Measurements from ENCODE around the gene BLMH.
A peak's percentile ranks its signal among the peaks of the same experiment; 100 is the strongest.
"Not testable (repeated sequence)": the region's sequence is repeated elsewhere in the genome, so short reads cannot be mapped to it uniquely, and the experiment has no call there.

Gene BLMH

DNA sequence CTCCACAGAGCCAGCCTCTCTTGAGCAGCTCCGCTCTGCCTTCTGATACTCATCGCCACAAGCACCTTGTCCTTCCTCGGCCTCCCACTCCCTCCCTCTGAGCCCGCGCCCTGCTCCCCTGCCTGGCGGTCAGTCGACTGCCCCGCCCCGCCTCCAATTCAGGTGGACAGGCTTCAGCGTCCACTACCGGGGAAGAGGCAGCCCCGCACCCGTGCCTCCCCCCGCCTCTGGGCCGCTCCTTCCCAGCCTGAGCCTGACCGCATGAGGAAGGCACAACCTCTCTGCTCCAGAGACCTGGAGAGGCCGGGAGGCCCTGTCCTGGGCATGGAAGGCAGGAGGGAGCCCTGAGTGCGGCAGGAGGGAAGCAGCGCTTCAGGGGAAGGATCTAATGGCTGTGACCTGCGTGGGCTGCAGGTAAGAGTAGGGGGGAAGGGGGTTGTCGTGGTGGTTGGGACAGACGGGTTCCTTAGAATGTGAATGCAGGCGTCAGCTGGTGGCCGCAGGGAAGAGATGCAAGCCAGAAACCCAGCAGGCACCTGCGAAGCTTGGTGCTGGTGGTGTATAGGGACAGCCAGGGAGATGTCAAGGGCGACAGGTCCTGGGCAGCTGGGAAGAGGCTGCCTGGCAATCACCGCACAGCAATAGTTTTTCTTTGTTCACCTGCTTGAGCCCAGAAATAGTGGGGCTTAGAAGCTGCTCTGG is 53.2 kb downstream of the BLMH start:
- Histone ChIP-seq H2AFZ (ENCODE audit: low read depth, low read length) (no peak overlapping the region), H3K4me1 (ENCODE audit: insufficient read depth, low read length) (peaks cover 24% of the 10 kb centered on the region), H3K9me3 (ENCODE audit: low read length) (peaks cover 3% of the 10 kb centered on the region), H3K4me3 (ENCODE audit: low read length) (no peak overlapping the region), H3K27me3 (ENCODE audit: insufficient read depth, low read length) (peaks cover 50% of the 10 kb centered on the region), H3K36me3 (ENCODE audit: insufficient read depth, low read length) (no peaks in the 10 kb centered on the region)

- Histone ChIP-seq H3K27me3 (ENCODE audit: insufficient read depth, low read length) (peaks cover 56% of the 10 kb centered on the region), H3K4me3 (ENCODE audit: low read length) (no peak overlapping the region), H3K36me3 (ENCODE audit: insufficient read depth, low read length) (no peaks in the 10 kb centered on the region), H3K4me1 (ENCODE audit: insufficient read depth, low read length) (peaks cover 24% of the 10 kb centered on the region), H3K9me3 (ENCODE audit: low read length) (peaks cover 3% of the 10 kb centered on the region), H2AFZ (ENCODE audit: low read depth, low read length) (no peak overlapping the region)
Measured at GRCh38 chr17:30238003-30238344, 53.8 kb downstream of the BLMH start.

DNA sequence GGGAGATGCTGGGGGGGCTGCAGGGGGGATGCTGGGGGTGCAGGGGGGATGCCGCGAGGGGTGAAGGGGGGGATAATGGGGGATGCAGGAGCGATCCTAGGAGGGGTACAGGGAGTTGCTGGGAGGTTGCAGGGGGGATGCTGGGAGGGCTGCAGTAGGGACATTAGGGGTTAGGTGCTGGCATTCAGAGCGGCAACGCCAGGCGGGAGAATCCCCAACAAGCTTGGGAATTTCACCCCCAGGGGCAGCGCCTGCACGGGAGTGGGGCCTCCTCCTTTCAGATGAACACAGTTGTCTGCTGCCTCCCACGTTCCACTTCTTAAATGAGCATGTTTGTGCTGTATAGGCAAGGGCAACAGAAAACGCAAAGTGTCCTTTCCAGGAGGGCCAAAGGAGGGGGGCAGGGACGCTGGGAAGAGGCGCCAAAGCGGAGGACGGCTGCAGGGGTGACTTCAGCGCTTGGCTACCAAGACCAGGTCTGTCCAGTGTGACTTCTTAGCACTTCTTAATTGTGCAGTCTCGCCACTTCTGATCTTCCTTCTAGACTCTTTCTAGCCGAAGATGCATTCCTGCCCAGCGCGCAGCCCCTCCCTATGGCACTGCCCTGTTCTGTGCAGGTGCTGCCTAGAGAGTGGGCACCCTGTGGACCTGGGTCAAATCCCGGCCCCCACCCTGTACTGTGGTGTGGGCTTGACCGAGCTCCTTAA is 54.3 kb downstream of the BLMH start:
- Histone ChIP-seq H3K36me3 (ENCODE audit: insufficient read depth, low read length) (no peaks in the 10 kb centered on the region), H3K4me1 (ENCODE audit: insufficient read depth, low read length) (peaks cover 24% of the 10 kb centered on the region), H2AFZ (ENCODE audit: low read depth, low read length) (no peak overlapping the region), H3K27me3 (ENCODE audit: insufficient read depth, low read length) (peaks cover 60% of the 10 kb centered on the region), H3K4me3 (ENCODE audit: low read length) (no peak overlapping the region), H3K9me3 (ENCODE audit: low read length) (peaks cover 3% of the 10 kb centered on the region)

- Histone ChIP-seq H3K36me3 (ENCODE audit: insufficient read depth, low read length) (no peaks in the 10 kb centered on the region), H3K4me1 (ENCODE audit: insufficient read depth, low read length) (peaks cover 24% of the 10 kb centered on the region), H3K4me3 (ENCODE audit: low read length) (no peak overlapping the region), H3K27me3 (ENCODE audit: insufficient read depth, low read length) (peaks cover 67% of the 10 kb centered on the region), H3K9me3 (ENCODE audit: low read length) (peaks cover 3% of the 10 kb centered on the region), H2AFZ (ENCODE audit: low read depth, low read length) (no peak overlapping the region)
Measured at GRCh38 chr17:30236766-30237165, 55.0 kb downstream of the BLMH start.

- Histone ChIP-seq H3K4me3 (ENCODE audit: low read length) (peak overlapping the region; percentile 45), H3K9me3 (ENCODE audit: low read length) (peaks cover 3% of the 10 kb centered on the region), H3K4me1 (ENCODE audit: insufficient read depth, low read length) (peaks cover 24% of the 10 kb centered on the region), H3K36me3 (ENCODE audit: insufficient read depth, low read length) (no peaks in the 10 kb centered on the region), H3K27me3 (ENCODE audit: insufficient read depth, low read length) (peaks cover 69% of the 10 kb centered on the region), H2AFZ (ENCODE audit: low read depth, low read length) (peak overlapping the region; percentile 95)
Measured at GRCh38 chr17:30236297-30236624, 55.5 kb downstream of the BLMH start.

DNA sequence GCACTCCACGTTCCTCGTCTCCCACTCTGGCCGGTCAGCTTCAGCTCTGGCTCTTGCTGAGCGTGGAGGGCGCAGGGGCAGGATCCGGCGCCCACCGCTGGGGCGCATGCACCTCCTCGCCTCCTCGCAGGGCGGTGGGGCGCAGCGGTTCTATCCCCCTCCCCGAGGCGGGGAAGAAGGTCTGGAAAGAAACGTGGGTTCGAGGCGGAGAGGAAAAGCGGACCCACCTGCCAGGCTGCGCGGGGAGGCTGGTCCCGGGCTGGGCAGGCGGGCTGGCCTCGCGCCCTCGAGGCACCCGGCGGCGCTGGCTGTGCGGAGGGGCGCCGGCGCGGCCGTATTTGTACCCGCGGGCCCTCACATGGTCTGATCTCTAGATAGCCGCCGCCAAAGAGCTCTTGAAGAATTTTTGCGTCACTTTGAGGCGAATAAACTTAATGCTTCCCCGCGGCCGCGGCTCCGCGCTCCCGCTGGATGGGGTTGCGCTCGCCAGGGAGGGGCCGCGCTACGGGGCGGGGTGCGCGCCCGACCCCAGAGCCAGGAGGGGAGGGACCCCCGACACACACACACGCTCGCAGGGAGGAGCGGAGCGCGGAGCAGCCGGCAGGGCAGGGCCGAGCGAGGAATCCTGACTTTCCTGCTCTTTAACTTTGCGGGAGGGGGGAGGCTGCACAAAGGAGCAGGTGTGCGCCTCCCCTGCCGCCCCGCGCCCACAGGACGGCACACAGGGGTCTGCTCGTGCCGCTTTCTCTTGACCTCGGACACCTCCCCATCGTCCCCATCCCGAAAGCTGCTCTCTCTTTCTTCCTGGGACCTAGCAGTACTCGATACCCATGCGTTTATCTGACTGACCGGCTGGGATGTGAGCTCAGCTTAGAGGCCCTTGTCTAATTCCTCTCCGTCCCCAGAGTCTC is 56.1 kb downstream of the BLMH start, which contains the start of gene SLC6A4:
SLC6A4 (minus strand) TSS at position 312 of the 911 bp plus-strand sequence. CDS start 13,739 bp downstream, outside the sequence.
- H2AFZ ChIP-seq (ENCODE audit: low read depth, low read length) = peak within 1 kb of the TSS; percentile 95
- H3K4me3 ChIP-seq (ENCODE audit: low read length) = peak within 1 kb of the TSS; percentile 45
- peaks cover 3% of the 10 kb centered on the region for H3K9me3 ChIP-seq (ENCODE audit: low read length)
- peaks cover 72% of the 10 kb centered on the region for H3K27me3 ChIP-seq (ENCODE audit: insufficient read depth, low read length)
- H3K36me3 ChIP-seq (ENCODE audit: insufficient read depth, low read length) = no peaks in the 10 kb centered on the region
- peaks cover 24% of the 10 kb centered on the region for H3K4me1 ChIP-seq (ENCODE audit: insufficient read depth, low read length)

GRCh38 chr17:30234964-30235363 is 56.8 kb downstream of the BLMH start:
- H3K9me3 ChIP-seq (ENCODE audit: low read length) = no peaks in the 10 kb centered on the region
- H3K4me1 ChIP-seq (ENCODE audit: insufficient read depth, low read length) = peaks cover 24% of the 10 kb centered on the region
- H3K27me3 ChIP-seq (ENCODE audit: insufficient read depth, low read length) = peaks cover 71% of the 10 kb centered on the region
- H3K36me3 ChIP-seq (ENCODE audit: insufficient read depth, low read length) = no peaks in the 10 kb centered on the region
- H3K4me3 ChIP-seq (ENCODE audit: low read length) = no peak overlapping the region
- peak overlapping the region; percentile 95 for H2AFZ ChIP-seq (ENCODE audit: low read depth, low read length)

GRCh38 chr17:30234296-30234695 is 57.4 kb downstream of the BLMH start:
- Histone ChIP-seq H3K9me3 (ENCODE audit: low read length) (no peaks in the 10 kb centered on the region), H3K4me3 (ENCODE audit: low read length) (no peak overlapping the region), H2AFZ (ENCODE audit: low read depth, low read length) (no peak overlapping the region), H3K27me3 (ENCODE audit: insufficient read depth, low read length) (peaks cover 65% of the 10 kb centered on the region), H3K4me1 (ENCODE audit: insufficient read depth, low read length) (peaks cover 24% of the 10 kb centered on the region), H3K36me3 (ENCODE audit: insufficient read depth, low read length) (no peaks in the 10 kb centered on the region)

- Histone ChIP-seq H3K27me3 (ENCODE audit: insufficient read depth, low read length) (peaks cover 53% of the 10 kb centered on the region), H3K4me3 (ENCODE audit: low read length) (no peak overlapping the region), H3K4me1 (ENCODE audit: insufficient read depth, low read length) (peaks cover 16% of the 10 kb centered on the region), H2AFZ (ENCODE audit: low read depth, low read length) (no peak overlapping the region), H3K36me3 (ENCODE audit: insufficient read depth, low read length) (no peaks in the 10 kb centered on the region), H3K9me3 (ENCODE audit: low read length) (no peaks in the 10 kb centered on the region)
Measured at GRCh38 chr17:30232824-30233427, 58.8 kb downstream of the BLMH start.

DNA sequence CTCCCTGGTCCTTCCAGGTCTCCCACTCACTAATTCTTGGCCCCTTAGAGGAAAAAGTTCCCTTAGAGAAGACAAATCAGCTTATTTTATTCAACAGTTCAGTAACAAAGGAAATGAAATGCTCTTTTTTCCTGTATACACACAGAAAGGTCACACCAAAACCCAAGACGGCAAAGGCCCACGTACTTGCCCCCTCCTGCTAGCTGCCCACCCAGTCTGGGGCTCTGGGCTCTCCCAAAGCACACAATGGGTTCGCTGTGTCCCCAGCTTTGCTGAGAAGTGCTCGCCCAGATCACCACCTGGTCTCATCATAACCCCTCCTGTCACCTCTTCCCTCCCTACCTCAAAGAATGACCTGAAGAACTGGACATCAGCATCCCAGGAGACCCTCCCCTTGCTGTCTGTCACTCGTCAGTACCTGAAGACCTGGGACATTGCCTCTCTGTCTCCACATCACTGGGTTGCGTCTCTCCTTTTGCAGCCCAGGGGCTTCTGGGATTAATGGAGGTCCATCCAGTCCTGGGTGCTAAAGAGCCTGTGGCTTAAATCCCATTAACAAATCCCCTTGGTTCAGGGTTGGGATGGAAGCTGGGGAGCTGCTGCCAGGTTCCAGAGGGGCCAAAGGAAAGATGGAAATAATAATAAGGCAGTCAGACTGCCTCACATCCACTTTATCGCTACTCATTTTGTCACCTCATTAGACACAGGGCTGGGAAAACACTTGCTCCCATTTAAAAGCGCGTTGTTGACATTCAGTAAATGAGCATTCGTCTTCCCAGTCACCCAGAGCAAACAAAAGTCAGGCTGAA is 59.5 kb downstream of the BLMH start:
- no peaks in the 10 kb centered on the region for H3K9me3 ChIP-seq (ENCODE audit: low read length)
- H3K4me1 ChIP-seq (ENCODE audit: insufficient read depth, low read length) = peaks cover 9% of the 10 kb centered on the region
- peaks cover 46% of the 10 kb centered on the region for H3K27me3 ChIP-seq (ENCODE audit: insufficient read depth, low read length)
- H3K4me3 ChIP-seq (ENCODE audit: low read length) = no peak overlapping the region
- no peaks in the 10 kb centered on the region for H3K36me3 ChIP-seq (ENCODE audit: insufficient read depth, low read length)
- no peak overlapping the region for H2AFZ ChIP-seq (ENCODE audit: low read depth, low read length)

GRCh38 chr17:30230596-30231125 is 61.1 kb downstream of the BLMH start:
- peaks cover 38% of the 10 kb centered on the region for H3K27me3 ChIP-seq (ENCODE audit: insufficient read depth, low read length)
- no peak overlapping the region for H2AFZ ChIP-seq (ENCODE audit: low read depth, low read length)
- peaks cover 5% of the 10 kb centered on the region for H3K4me1 ChIP-seq (ENCODE audit: insufficient read depth, low read length)
- no peak overlapping the region for H3K4me3 ChIP-seq (ENCODE audit: low read length)
- no peaks in the 10 kb centered on the region for H3K36me3 ChIP-seq (ENCODE audit: insufficient read depth, low read length)
- H3K9me3 ChIP-seq (ENCODE audit: low read length) = no peaks in the 10 kb centered on the region

DNA sequence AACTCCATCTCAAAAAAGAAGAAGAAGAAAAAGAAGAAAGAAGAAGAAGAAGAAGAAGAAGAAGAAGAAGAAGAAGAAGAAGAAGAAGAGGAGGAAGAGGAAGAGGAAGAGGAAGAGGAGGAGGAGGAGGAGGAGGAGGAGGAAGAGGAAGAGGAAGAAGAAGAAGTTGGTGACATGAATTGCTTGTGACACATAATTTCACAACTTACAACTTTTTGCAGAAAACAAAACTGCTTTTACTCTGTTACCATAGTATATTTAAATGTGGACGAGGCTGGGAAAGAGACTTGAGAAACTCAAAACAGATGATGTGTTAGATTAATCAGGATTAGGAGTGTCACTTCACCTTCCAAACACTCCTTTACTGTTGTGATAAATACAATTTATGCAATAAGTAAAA is 61.7 kb downstream of the BLMH start:
- peaks cover 32% of the 10 kb centered on the region for H3K27me3 ChIP-seq (ENCODE audit: insufficient read depth, low read length)
- not testable (repeated sequence) for H3K9me3 ChIP-seq (ENCODE audit: low read length); H3K4me1 ChIP-seq (ENCODE audit: insufficient read depth, low read length); H3K36me3 ChIP-seq (ENCODE audit: insufficient read depth, low read length); H3K4me3 ChIP-seq (ENCODE audit: low read length); H2AFZ ChIP-seq (ENCODE audit: low read depth, low read length)
